Activated effector memory CD4-positive, alpha-beta T cell treated with Interleukin-2 at 50 U/mL for 16 hours (primary cell): ENCODE data around the gene MFAP1.

Experiments used
- DNase-seq: peaks from one replicate; pipeline ENCODE4 v3.0.0-alpha.2; 2020

Gene MFAP1

DNA sequence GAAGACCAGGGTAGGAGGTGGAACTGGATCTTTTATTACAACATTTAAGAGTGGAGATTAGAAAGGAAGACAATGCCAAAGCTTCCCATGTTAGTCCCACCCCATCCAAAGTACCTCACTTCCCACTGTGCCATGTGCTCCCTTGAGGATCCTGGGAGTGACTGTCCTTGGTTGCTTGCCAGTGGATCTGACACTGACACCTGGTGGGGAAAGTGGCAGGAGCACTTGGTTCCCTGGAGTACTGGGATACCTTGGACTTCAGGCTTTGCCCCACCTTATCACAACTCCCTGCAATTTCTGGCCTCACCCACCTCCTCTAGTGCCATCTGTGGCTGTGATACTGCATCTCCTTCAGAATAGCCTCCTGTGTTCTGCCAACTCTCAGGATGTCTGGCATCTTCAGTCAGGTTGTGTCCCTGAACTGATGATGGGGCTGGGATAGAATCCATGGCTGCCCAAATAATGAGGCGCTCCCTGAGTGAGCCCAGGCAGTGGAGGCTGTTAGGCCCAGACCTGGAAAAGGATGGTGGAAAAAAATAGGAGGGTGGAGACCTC lies 49.0 kb downstream of the MFAP1 start:
- DNase-seq: no peak

DNA sequence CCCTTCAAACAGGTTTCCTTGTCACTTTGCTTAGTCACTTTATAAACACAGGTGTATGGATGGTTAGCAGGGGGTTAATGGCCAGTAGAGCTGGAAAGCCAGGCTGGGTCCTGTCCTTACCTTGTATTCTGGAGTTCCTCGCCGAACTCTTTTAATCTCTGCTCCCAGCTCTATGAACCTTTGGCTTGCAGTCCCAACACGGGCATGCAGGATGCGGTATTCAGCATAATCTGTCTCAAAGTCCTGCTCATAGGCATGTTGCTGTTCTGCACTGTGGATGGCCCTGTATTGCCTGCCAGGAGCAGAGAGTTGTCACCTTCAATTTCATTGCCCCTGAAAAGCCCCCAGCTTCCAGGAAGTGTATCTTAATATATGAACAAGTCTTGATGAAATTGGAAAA lies 50.4 kb downstream of the MFAP1 start:
- DNase-seq: no peak

DNA sequence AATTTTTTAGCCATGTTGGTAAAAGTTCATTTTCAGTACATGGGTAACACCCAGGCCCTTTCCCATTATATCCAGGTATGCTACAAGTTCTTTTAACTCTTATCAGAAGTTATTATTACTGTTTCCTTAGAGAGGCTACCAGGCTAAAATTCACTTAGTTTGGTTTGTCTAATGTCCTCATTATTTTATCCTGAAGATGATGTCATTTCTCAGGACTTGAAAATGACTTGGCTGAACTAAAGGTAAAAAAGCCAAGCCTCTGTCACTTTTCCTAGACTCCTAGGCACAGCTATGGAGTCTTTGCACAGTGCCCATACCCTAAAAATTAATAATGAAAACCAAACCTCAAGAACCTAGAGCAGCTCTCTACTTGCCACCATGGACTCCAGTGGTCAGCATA lies 51.9 kb downstream of the MFAP1 start:
- DNase-seq: no peak

DNA sequence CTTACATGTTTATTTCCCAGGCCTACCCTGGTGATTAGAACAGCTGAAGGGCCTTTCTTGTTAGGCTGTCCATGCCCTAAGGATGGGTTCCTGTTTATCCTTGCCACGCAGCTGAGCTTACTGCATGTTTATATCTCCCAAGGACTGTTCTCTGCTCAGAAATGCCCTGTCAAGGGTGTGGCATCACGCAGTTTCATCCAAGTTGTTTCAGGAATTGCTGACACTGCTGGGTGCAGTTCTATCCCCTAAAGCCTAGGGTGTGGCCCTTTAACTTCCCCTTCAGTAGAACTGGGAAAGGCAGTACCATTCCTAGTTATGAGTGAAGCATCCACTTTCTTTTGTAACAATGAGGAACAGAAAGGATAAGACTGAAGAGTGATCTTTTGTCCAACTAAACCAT lies 52.7 kb downstream of the MFAP1 start:
- no peak for DNase-seq

DNA sequence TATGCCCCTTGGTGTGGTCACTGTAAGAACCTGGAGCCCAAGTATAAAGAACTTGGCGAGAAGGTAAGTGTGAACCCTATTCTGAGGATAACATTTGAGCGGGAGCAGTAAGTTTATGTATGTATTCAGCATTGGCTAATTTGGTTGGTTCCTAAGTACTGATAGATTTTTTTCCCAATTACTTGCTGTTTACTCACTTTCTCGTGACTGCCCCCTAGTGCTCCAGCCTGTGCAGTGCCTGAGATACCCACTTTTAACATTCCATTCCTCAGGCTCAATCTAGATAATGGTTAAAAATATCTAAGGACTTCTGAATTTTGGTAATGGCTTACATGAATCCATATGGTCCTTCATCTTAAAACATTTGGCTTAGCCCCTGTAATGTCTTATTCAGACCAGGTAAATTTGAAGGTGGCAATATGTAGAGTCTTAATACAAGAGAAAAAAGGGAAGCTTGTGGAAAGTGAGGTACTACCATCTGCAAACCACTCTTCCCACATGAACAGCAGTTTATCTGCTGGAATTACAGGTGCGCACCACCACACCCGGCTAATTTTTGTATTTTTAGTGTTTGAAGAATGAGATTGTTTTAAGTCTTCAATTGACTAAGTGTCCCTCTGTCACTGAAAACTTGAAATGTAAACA lies 54.8 kb downstream of the MFAP1 start:
- DNase-seq: no peak

DNA sequence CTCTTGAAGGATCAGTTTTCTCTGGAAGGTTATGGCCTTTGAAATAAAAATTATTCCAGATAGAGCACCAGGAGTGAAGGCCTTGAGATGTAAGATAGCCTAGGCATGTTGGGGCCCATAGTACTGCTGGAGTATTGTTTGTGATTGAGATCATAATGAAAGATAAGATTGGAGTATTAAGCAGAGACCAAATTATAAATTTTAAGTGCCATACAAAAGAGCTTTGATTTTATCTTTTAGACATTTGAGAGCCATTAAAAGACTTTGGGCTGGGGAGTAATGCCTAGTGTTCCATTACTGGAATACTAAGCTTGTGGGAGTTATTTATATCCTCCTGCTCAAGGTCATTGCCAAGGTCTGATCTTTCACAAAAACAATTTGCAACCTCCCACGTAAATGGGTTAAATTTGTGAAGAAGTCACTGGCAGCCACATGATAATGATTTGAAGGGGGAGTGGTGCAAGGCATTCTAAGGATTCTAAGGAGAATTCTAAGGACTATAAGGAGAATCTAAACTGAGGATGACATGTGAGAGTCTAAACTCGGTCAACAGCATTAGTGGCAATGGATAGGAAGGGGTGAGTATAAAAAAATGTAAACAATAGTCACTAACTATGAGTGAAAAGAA lies 60.6 kb downstream of the MFAP1 start:
- DNase-seq: no peak

DNA sequence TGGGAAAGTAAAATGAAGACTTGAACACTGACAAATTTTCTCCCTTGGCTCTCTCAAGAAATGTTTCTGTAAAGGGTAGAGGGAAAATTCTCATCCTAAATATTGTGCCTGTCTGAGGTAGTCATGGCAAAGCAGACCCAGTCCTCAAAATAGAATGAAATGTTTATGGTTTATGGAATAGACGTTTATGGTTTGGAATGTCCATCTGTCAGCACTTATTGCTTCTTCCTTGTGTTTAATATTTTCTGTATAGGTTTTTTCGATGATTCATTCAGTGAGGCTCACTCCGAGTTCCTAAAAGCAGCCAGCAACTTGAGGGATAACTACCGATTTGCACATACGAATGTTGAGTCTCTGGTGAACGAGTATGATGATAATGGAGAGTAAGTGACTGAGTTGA lies 61.7 kb downstream of the MFAP1 start:
- no peak for DNase-seq
